ENCODE measurements around the gene ANTXR1.

ANTXR1 gene

DNA sequence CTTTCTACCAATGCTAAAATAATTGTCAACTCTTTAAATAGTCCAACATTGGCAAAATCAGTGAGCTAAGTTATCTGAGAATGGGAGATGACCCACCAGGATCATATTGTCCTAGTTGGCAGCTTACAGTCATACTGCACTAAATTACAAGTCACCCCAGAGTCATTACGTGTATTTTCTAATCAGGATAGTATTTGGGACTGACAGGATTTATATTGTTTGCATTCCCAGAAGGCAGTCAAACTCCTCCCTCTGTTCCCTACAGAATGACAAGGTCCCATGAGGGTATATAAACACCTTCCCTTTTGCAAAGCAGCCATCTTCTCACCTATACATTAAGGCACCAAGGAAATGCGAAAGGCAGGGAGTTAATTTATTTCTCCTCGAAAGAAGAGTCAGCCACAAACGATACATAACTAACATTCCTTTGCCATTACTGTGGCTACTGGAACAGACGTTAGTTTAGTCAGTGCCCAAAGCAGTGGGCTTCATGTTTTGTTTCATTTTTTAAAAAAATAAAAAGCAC is 125.3 kb downstream of the ANTXR1 start:
- TF ChIP-seq, protein P1, sequence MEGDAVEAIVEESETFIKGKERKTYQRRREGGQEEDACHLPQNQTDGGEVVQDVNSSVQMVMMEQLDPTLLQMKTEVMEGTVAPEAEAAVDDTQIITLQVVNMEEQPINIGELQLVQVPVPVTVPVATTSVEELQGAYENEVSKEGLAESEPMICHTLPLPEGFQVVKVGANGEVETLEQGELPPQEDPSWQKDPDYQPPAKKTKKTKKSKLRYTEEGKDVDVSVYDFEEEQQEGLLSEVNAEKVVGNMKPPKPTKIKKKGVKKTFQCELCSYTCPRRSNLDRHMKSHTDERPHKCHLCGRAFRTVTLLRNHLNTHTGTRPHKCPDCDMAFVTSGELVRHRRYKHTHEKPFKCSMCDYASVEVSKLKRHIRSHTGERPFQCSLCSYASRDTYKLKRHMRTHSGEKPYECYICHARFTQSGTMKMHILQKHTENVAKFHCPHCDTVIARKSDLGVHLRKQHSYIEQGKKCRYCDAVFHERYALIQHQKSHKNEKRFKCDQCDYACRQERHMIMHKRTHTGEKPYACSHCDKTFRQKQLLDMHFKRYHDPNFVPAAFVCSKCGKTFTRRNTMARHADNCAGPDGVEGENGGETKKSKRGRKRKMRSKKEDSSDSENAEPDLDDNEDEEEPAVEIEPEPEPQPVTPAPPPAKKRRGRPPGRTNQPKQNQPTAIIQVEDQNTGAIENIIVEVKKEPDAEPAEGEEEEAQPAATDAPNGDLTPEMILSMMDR (conservative IDR thresholded peaks at IDR 0.05; ENCODE audit: low read length): no peak
- no peak for TF ChIP-seq EZH2phosphoT487 (IDR thresholded peaks at IDR 0.05; ENCODE audit: borderline replicate concordance)
- H3K4me3 ChIP-seq (ENCODE audit: low read length, poor library complexity, severe bottlenecking): no peak overlapping the region
- no peaks in the 10 kb centered on the region for H3K27me3 ChIP-seq (ENCODE audit: insufficient read depth, low read length, poor library complexity, severe bottlenecking)
- H3K9ac ChIP-seq (ENCODE audit: low read depth, low read length, poor library complexity, severe bottlenecking): no peak overlapping the region
- H3K9me3 ChIP-seq (ENCODE audit: insufficient read depth, low read depth, low read length): no peaks in the 10 kb centered on the region
- H3K36me3 ChIP-seq (ENCODE audit: insufficient read depth, low read length): no peaks in the 10 kb centered on the region
- no peak overlapping the region for H2AFZ ChIP-seq (ENCODE audit: low read length)
- no peaks in the 10 kb centered on the region for H3K79me2 ChIP-seq (ENCODE audit: insufficient read depth, low read length)
- H3K9me2 ChIP-seq (replicated peaks; ENCODE audit: low read depth, low read length): no peaks in the 10 kb centered on the region
- no peak overlapping the region for H3K4me2 ChIP-seq (ENCODE audit: low read depth, low read length, poor library complexity, severe bottlenecking)
- H3F3A ChIP-seq (ENCODE audit: low read depth): no peaks in the 10 kb centered on the region
- H3K4me1 ChIP-seq (ENCODE audit: insufficient read depth, low read length, poor library complexity, severe bottlenecking): no peaks in the 10 kb centered on the region
- H4K20me1 ChIP-seq (ENCODE audit: insufficient read depth, low read length, poor library complexity, severe bottlenecking): no peaks in the 10 kb centered on the region

- H3K9ac ChIP-seq (ENCODE audit: low read depth, low read length, poor library complexity, severe bottlenecking): no peak overlapping the region
- H3K36me3 ChIP-seq (ENCODE audit: insufficient read depth, low read length): no peaks in the 10 kb centered on the region
- H4K20me1 ChIP-seq (ENCODE audit: insufficient read depth, low read length, poor library complexity, severe bottlenecking): no peaks in the 10 kb centered on the region
- H3K4me3 ChIP-seq (ENCODE audit: low read length, poor library complexity, severe bottlenecking): no peak overlapping the region
- no peaks in the 10 kb centered on the region for H3K27me3 ChIP-seq (ENCODE audit: insufficient read depth, low read length, poor library complexity, severe bottlenecking)
- no peak for TF ChIP-seq EZH2phosphoT487 (IDR thresholded peaks at IDR 0.05; ENCODE audit: borderline replicate concordance)
- TF ChIP-seq, protein P1 (conservative IDR thresholded peaks at IDR 0.05; ENCODE audit: low read length): no peak
- H3F3A ChIP-seq (ENCODE audit: low read depth): no peaks in the 10 kb centered on the region
- no peaks in the 10 kb centered on the region for H3K79me2 ChIP-seq (ENCODE audit: insufficient read depth, low read length)
- no peak overlapping the region for H2AFZ ChIP-seq (ENCODE audit: low read length)
- no peaks in the 10 kb centered on the region for H3K4me1 ChIP-seq (ENCODE audit: insufficient read depth, low read length, poor library complexity, severe bottlenecking)
- H3K9me3 ChIP-seq (ENCODE audit: insufficient read depth, low read depth, low read length): no peaks in the 10 kb centered on the region
- no peak overlapping the region for H3K4me2 ChIP-seq (ENCODE audit: low read depth, low read length, poor library complexity, severe bottlenecking)
- H3K9me2 ChIP-seq (replicated peaks; ENCODE audit: low read depth, low read length): no peaks in the 10 kb centered on the region
Measured at GRCh38 chr2:69138793-69139459, 125.9 kb downstream of the ANTXR1 start.

DNA sequence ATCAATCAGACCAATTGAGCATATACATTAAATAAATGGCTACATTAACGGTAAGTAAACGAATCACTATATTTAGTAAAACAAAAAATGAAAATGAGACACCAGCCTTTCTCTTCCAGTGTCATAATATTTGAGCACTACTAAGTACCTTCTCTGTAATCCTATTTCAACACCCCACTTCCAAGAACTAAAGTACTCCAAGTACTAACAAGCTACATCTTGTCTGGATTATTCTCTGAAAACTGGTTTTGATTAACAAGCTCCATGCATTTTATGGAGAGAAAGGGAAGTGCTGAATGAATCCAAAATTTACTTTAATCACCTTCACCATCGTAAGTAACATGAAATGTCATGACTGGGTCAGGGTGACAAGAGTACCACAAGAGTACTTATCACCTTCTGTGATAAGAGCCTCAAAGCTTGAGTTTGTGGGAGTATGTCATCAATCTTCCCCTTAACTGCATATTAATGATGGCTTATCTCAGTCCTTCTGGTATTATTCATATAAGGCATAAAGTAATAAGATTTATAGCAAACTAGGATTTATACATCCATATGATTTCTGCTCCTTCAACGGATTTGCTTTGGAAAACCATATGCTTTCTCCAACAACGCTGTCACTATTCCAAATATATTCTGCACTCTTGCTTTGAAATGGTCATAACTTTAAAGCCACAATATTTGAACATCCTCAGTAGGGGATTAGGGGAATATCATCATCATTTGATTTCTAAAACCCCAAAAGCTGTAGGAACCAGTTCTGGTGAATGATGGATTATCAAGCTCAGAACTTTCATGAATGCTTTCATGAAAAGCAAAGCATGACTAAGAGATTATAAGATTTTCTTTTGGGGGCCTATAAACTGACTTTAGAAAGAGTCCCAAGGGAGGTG is 127.0 kb downstream of the ANTXR1 start:
- H3F3A ChIP-seq (ENCODE audit: low read depth): no peaks in the 10 kb centered on the region
- no peaks in the 10 kb centered on the region for H3K4me1 ChIP-seq (ENCODE audit: insufficient read depth, low read length, poor library complexity, severe bottlenecking)
- no peak for TF ChIP-seq EZH2phosphoT487 (IDR thresholded peaks at IDR 0.05; ENCODE audit: borderline replicate concordance)
- TF ChIP-seq, protein P1 (conservative IDR thresholded peaks at IDR 0.05; ENCODE audit: low read length): no peak
- no peak overlapping the region for H3K4me2 ChIP-seq (ENCODE audit: low read depth, low read length, poor library complexity, severe bottlenecking)
- no peaks in the 10 kb centered on the region for H4K20me1 ChIP-seq (ENCODE audit: insufficient read depth, low read length, poor library complexity, severe bottlenecking)
- H3K9ac ChIP-seq (ENCODE audit: low read depth, low read length, poor library complexity, severe bottlenecking): no peak overlapping the region
- H3K4me3 ChIP-seq (ENCODE audit: low read length, poor library complexity, severe bottlenecking): no peak overlapping the region
- no peaks in the 10 kb centered on the region for H3K9me2 ChIP-seq (replicated peaks; ENCODE audit: low read depth, low read length)
- no peaks in the 10 kb centered on the region for H3K79me2 ChIP-seq (ENCODE audit: insufficient read depth, low read length)
- H3K27me3 ChIP-seq (ENCODE audit: insufficient read depth, low read length, poor library complexity, severe bottlenecking): no peaks in the 10 kb centered on the region
- H3K9me3 ChIP-seq (ENCODE audit: insufficient read depth, low read depth, low read length): no peaks in the 10 kb centered on the region
- no peak overlapping the region for H2AFZ ChIP-seq (ENCODE audit: low read length)
- H3K36me3 ChIP-seq (ENCODE audit: insufficient read depth, low read length): no peaks in the 10 kb centered on the region
